NB4 (cell line): ENCODE measurements around the gene FXR1.
A peak's percentile ranks its signal among the peaks of the same experiment; 100 is the strongest.
"Not testable (repeated sequence)": the region's sequence is repeated elsewhere in the genome, so short reads cannot be mapped to it uniquely, and the experiment has no call there.

Experiments
- DNase-seq: peaks from one replicate; pipeline ENCODE4 v3.0.0; 2010; ENCODE audit warnings: low read depth
- H3K4me3 ChIP-seq: one replicate; pipeline ENCODE4 v1.5.1; 2011; ENCODE audit warnings: mild to moderate bottlenecking, low read depth, low read length, moderate library complexity
- MYC ChIP-seq: IDR thresholded peaks from 2 replicates; pipeline ENCODE4 v1.6.1; 2011; ENCODE audit warnings: low read depth, low read length
- POLR2A ChIP-seq: IDR thresholded peaks from 2 replicates; pipeline ENCODE4 v1.6.1; 2011; ENCODE audit warnings: mild to moderate bottlenecking; ENCODE audit not compliant: insufficient read length; ENCODE audit errors: extremely low read depth
- TF ChIP-seq, protein P1 (sequence below): IDR thresholded peaks from one replicate; pipeline ENCODE4 v1.5.1; 2012; ENCODE audit warnings: low read depth, low read length
- TF ChIP-seq, protein P2 (sequence below): IDR thresholded peaks from 2 replicates; pipeline ENCODE4 v1.6.1; 2011; ENCODE audit warnings: low read depth, low read length

Gene FXR1

DNA sequence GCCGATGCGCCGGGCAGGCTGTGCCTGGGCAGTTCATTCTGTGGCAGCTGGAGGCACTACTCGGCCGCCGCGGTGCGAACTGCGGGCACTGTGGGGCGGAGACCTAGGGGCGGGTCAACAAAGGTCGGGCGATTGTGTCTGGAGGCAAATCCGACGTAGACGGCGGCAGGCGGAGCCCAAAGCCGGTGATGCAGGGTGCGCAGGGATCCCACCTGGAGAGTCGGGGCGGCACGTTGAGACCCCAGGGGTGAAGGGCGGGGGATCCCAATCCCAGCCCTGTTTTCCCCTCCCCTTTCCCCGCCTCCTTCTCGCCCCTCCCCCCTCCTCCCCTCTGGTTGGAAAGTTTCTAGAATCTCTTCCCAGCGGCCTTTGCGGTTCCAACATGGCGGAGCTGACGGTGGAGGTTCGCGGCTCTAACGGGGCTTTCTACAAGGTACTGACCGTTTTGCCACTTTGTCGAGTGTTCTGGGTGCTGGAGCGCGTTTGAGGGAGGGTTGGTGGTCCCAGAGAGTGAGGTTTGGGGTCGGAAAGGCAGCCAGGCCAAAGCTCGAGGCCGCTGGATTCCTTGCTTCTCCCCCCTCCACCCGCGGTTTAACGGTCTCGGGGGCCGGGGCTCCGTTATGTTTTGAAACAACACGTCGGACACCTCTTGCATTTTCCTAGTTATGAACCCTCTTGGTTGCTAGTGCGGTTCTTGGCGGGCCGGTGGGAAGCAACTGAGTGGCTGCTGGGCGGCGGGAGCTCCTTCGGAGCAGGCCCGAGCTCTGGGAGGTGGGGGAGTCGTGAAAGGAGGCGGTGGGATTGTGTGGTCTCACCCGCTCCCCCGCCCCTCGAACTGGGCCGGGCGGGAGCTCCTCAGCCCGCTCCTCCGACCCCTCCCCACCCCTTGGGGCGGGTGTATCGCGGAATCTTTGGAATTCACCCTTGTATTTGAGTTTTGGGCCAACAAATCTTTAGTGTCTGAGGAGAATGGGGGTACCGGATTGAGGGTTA, at the start of gene FXR1:
FXR1 (plus strand) TSS at position 367 of the 993 bp plus-strand sequence; CDS start at position 383, 16 bp downstream.
- TF ChIP-seq, protein P1, sequence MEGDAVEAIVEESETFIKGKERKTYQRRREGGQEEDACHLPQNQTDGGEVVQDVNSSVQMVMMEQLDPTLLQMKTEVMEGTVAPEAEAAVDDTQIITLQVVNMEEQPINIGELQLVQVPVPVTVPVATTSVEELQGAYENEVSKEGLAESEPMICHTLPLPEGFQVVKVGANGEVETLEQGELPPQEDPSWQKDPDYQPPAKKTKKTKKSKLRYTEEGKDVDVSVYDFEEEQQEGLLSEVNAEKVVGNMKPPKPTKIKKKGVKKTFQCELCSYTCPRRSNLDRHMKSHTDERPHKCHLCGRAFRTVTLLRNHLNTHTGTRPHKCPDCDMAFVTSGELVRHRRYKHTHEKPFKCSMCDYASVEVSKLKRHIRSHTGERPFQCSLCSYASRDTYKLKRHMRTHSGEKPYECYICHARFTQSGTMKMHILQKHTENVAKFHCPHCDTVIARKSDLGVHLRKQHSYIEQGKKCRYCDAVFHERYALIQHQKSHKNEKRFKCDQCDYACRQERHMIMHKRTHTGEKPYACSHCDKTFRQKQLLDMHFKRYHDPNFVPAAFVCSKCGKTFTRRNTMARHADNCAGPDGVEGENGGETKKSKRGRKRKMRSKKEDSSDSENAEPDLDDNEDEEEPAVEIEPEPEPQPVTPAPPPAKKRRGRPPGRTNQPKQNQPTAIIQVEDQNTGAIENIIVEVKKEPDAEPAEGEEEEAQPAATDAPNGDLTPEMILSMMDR = peak; percentile 35
- no peak; the same call in 1 of the 2 replicates for TF ChIP-seq MYC
- TF ChIP-seq POLR2A = peak; percentile 52
- TF ChIP-seq, protein P2, sequence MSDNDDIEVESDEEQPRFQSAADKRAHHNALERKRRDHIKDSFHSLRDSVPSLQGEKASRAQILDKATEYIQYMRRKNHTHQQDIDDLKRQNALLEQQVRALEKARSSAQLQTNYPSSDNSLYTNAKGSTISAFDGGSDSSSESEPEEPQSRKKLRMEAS = no peak

DNA sequence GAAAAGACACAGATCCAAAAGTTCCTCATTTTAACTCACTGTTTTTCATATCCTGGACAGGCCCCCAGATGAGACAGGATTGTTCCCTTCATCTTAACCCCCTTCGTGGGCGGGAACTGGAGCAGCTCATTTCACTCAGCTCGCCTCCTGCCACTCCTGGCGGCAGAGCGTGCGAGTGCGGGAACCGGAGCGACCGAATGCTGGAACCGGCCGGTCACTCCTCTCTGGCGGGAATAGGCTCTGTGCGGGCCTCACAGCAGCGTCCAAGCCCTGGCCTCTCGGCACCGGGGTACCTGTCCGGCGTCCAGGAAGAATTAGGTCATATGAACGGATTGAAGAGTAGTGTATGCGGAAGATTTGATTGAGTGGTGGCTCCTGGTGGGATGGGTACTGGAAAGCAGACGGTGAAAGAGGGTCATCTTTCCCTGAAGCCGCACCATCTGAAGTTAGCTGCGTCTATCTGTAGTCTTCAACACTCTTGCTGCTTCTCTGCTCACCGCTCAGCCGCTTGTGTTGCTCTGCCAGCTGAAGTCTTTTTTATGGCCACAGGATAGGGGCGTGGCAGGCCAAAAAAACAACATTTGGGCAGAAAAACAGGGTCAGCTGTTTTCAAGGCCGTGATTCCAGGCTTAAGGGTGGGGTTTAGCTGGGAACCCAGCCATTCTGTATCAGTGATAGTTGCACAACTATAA, 42.3 kb upstream of the FXR1 start:
- H3K4me3 ChIP-seq = no peak overlapping the region
- no peak for DNase-seq
- TF ChIP-seq, protein P2 = no peak
- no peak for TF ChIP-seq MYC
- TF ChIP-seq POLR2A = no peak
- TF ChIP-seq, protein P1 = no peak

More for the DNA sequence above, at the start of gene FXR1:
- peak; percentile 95 for DNase-seq
- H3K4me3 ChIP-seq = peak within 1 kb of the TSS; percentile 89

DNA sequence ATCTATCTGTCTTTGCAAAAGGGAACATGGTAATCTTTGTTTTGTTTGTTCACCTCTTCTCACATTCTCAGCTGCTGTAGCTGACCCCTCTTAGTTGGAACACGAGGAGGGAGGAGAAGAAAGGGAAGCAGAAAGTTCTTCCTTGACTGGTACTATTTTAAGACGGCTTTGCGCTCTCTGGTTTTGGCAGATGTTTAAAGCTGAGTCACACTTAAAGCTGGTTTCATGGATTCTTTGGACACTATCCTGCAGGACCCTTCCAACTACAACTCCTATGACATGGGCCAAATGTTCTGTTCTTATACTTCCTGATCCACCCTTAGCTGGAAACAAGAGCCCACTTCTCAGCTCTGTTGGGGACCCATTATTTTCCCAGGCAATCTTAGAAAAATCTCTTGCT, 40.6 kb upstream of the FXR1 start:
- H3K4me3 ChIP-seq = no peak overlapping the region
- TF ChIP-seq POLR2A (no peak), MYC (no peak)
- TF ChIP-seq, protein P1 = no peak
- TF ChIP-seq, protein P2 = no peak
- no peak for DNase-seq

DNA sequence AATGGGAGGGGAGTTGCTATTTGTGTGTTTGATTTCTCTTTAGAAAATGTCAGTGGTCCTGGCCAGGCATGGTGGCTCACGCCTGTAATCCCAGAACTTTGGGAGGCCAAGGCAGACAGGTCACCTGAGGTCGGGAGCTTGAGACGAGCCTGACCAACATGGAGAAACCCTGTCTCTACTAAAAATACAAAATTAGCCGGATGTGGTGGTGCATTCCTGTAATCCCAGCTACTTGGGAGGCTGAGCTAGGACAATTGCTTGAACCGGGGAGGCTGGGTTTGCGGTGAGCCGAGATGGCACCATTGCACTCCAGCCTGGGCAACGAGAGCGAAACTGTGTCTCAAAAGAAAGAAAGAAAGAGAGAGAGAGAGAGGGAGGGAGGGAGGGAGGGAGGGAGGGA, 40.0 kb upstream of the FXR1 start:
- DNase-seq, H3K4me3 ChIP-seq: not testable (repeated sequence)

DNA sequence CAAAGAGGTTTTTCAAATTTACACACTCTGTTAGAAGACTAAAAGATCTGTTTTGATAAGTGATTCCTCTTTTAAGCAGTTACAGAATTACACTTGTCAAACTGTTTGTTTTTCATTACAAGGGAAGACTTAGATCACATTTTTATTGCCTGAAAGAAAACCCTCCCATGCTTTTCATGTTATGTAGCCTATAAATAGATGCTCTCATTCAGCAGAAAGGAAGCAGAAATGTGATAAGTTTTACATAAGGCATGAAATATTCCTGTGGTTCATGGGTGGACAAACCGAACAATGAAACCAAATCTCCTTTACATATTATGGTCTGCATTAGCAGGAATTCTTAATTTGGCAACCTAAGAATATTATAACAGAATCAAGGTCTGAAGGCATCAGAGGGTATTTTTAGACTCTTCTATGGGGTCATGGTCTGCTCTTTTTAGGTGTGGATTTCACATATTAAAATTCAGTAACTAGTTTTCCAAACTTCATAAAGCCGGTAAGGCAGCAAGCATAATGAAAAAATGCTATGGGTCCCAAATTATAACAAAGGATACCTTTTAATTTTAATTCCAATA, 37.3 kb upstream of the FXR1 start:
- no peak for DNase-seq
- no peak overlapping the region for H3K4me3 ChIP-seq
- TF ChIP-seq, protein P2 = no peak
- TF ChIP-seq, protein P1 = no peak
- no peak for TF ChIP-seq POLR2A
- no peak for TF ChIP-seq MYC
